ENCODE measurements around the gene INPP5D. TPM values are rescaled to one million over a fixed set of nuclear protein-coding genes. Genes with fewer than 3 reads are reported as not detected.

The INPP5D gene
- total RNA-seq, 2 donors from 2014 or later = 6.5 to 7.1 TPM

- Histone ChIP-seq H3K4me1 (no peaks in the 10 kb centered on the region), H3K27ac (peak overlapping the region; percentile 54), H3K36me3 (no peaks in the 10 kb centered on the region), H3K9ac (ENCODE audit: low read depth in 2 of 2, low read length in 2 of 2) (peak overlapping the region in 1 of 2 donors; percentile 35), H3K4me3 (no peak overlapping the region), H3K9me3 (no peaks in the 10 kb centered on the region), H3K27me3 (no peaks in the 10 kb centered on the region)
- no peak for DNase-seq
- intact Hi-C loops (cut with DNase I) = no loop called here
- no peak for TF ChIP-seq CTCF (IDR thresholded peaks at IDR 0.05)
Observed at GRCh38 chr2:233081731-233082221, 21.6 kb downstream of the INPP5D start.

DNA sequence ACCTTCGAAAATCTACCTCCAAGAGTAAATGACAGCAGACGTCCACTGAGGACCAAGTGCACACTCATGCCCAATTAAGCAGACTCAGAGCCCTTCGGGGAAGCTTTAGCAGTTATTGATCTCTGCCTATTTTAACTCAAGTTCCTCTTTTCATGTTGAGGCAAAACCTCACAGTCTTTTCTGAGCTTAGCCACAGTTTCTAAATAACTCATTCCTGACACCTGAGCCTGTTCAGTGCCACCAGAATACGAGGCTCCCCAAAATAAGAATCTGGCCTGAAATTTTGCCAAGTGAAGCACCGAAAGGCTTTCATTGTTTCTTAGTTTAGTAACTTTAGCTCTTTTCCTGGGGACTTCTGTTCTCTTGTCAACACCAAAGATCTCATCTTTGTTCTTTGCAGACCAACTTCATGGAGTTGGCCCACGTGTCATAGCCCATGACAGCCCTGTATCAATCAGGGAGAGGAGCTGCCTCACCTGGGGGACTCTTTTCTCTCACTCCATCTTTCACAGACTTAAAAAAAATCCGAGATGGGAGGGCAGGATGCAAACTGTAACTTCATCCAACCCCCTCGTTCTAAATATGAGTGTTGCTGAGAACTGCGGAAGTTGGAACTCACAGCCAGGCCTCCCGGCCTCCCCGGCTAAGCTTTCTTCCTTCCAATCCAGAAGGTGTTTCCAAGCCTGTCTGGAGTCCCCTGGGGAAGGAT lies 22.2 kb downstream of the INPP5D start:
- Histone ChIP-seq H3K9me3 (no peaks in the 10 kb centered on the region), H3K27ac (peak overlapping the region; percentile 54), H3K9ac (ENCODE audit: low read depth in 2 of 2, low read length in 2 of 2) (no peak overlapping the region), H3K4me1 (no peaks in the 10 kb centered on the region), H3K36me3 (no peaks in the 10 kb centered on the region), H3K27me3 (no peaks in the 10 kb centered on the region), H3K4me3 (no peak overlapping the region)
- intact Hi-C loops (cut with DNase I) = no loop called here
- no peak for TF ChIP-seq CTCF (IDR thresholded peaks at IDR 0.05)
- DNase-seq = no peak

DNA sequence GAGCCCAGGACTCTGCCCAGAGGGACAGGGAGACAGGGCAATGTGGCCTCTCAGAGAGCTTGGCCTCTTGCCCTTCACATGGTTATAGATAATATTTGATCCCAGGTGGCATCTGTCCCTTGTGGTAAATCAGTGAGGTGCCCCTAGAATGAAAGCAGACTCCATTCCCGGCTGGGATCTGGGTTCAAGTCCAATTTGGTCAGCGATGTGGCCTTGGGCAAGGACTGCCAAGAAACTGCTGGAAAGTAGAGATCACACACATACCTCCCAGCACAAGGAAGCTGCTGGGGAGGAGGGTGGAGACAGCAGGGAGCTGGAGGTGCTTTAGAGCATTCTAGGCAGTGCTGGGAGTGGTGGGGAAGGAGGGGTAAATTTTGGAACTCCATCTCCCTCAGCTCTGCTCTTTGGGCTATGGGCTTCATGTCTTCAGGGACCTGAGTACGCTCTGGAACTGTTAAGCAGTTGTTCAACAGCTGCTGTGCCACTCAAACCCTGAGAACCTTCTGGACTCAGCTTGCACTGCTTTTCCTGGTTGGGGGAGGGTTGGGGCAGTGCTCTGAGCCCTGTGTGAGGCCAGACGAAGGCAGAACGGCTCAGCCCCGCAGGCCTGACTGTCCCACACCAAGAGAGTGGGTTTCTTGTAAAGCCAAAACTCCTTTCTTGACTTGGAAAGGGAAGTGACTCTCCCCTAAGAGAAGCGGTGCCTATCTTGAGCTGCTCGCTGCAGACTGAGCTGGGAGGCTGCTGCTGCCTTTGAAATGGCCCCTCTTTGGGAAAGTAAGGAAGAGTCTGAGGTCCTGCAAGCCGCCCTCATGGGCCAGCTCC lies 23.0 kb downstream of the INPP5D start:
- Histone ChIP-seq H3K4me1 (no peaks in the 10 kb centered on the region), H3K27me3 (no peaks in the 10 kb centered on the region), H3K36me3 (no peaks in the 10 kb centered on the region), H3K4me3 (no peak overlapping the region), H3K9ac (ENCODE audit: low read depth in 2 of 2, low read length in 2 of 2) (peak overlapping the region; percentile 3 to 54), H3K27ac (peak overlapping the region; percentile 54), H3K9me3 (no peaks in the 10 kb centered on the region)
- DNase-seq = no peak
- intact Hi-C loops (cut with DNase I) = no loop called here
- no peak for TF ChIP-seq CTCF (IDR thresholded peaks at IDR 0.05)

- Histone ChIP-seq H3K27me3 (no peaks in the 10 kb centered on the region), H3K4me1 (no peaks in the 10 kb centered on the region), H3K36me3 (no peaks in the 10 kb centered on the region), H3K9me3 (no peaks in the 10 kb centered on the region), H3K4me3 (no peak overlapping the region), H3K27ac (peak overlapping the region; percentile 54), H3K9ac (ENCODE audit: low read depth in 2 of 2, low read length in 2 of 2) (peak overlapping the region; percentile 3 to 54)
- TF ChIP-seq CTCF (IDR thresholded peaks at IDR 0.05) = no peak
- DNase-seq = no peak
- intact Hi-C loops (cut with DNase I) = no loop called here
Observed at GRCh38 chr2:233083782-233084181, 23.6 kb downstream of the INPP5D start.

DNA sequence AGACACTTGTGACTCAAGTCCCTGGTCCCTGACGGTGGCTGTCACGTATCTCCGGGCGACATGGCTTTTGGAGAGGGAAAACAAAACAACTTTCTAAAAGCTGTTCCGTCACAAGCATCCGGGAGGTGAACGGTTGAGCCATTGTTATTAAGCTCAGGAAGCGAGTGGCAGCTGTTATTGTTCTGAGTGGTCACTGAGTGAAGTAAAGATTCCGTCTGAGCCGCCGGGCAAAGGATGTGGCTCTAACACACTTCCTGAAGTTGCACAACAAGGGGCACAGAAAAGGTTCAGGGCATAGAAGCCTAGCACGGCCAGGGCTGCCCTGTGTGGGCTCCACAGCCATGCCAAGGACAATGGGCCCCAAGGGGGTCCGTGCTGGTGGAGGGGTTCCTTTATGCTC lies 24.3 kb downstream of the INPP5D start:
- Histone ChIP-seq H3K27ac (peak overlapping the region; percentile 54), H3K4me1 (no peaks in the 10 kb centered on the region), H3K27me3 (no peaks in the 10 kb centered on the region), H3K9me3 (no peaks in the 10 kb centered on the region), H3K4me3 (no peak overlapping the region), H3K36me3 (no peaks in the 10 kb centered on the region), H3K9ac (ENCODE audit: low read depth in 2 of 2, low read length in 2 of 2) (no peak overlapping the region)
- TF ChIP-seq CTCF (IDR thresholded peaks at IDR 0.05) = no peak
- no peak for DNase-seq
- intact Hi-C loops (cut with DNase I) = no loop called here
